ENCODE measurements around the gene PYHIN1.

The PYHIN1 gene

GRCh38 chr1:158931055-158931737 is at the start of gene PYHIN1:
Gene PYHIN1, plus strand, starts transcription at chr1:158931552. Its CDS starts 5,359 bp downstream, at chr1:158936911.
- no peak for DNase-seq

GRCh38 chr1:158893654-158894053 is 37.7 kb upstream of the PYHIN1 start:
- no peak for DNase-seq

GRCh38 chr1:158898722-158899121 is 32.6 kb upstream of the PYHIN1 start:
- DNase-seq = no peak

GRCh38 chr1:158901623-158902022 is 29.7 kb upstream of the PYHIN1 start:
- no peak for DNase-seq

GRCh38 chr1:158916085-158916484 is 15.3 kb upstream of the PYHIN1 start:
- DNase-seq = no peak

DNA sequence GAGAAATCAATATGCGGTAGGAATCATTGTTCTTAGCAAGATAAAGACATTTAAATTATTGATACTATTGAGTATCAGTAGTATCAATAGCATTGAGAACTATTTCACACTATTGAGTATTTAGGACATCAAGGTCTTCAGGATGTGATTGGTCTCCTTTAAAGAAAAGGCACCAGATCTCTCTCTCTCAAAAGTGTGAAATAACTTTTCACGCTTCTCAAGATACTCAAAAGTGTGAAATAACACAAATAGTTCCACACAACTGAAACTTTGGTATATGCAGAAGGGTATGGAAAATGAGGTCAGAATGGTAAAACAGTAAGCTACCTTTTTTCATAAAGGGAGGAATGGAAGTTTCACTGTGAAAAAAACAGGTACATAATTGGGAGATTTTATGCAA is 6.7 kb upstream of the PYHIN1 start:
- no peak for DNase-seq

GRCh38 chr1:158930504-158930903 is 848 bp upstream of the PYHIN1 start:
- no peak for DNase-seq

DNA sequence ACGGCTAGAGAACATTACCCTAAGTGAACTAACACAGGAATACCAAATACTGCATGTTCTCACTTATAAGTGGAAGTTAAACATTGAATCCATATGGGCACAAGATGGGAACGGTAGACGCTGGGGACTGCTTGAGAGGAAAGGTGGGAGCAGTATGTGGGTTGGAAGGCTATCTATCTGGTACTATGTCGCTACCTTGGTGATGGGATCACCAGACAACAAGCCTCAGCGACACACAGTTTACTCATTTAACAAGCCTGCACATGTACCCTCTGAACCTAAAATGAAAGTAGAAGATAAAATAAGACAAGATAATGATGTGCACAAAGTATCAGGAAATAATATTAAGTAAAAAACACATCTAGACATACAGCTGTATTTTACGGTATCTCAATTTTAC is 819 bp downstream of the PYHIN1 start:
- DNase-seq = no peak

- no peak for DNase-seq
These were observed 2.3 kb downstream of the PYHIN1 start for GRCh38 chr1:158933621-158934020.

DNA sequence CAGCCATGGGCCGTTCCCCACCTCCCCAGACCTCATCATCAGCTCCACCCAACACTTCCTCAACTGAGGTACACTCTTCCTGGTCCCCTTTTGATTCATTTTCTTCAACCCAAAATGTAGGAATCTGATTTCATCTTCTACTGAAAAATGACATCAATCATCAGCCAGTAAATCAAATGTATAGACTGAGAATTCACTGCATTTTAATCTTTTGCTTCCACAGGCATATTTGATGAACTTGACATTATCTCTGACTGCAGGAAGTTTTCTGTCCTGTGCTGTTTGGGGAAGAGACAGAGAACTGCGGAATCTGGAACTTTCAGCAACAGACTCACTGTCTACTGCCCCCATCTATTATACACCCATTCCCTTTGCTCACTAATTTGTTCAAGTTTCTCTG is 7.8 kb downstream of the PYHIN1 start:
- no peak for DNase-seq

- DNase-seq = no peak
These were observed 10.0 kb downstream of the PYHIN1 start for GRCh38 chr1:158941317-158941716.

DNA sequence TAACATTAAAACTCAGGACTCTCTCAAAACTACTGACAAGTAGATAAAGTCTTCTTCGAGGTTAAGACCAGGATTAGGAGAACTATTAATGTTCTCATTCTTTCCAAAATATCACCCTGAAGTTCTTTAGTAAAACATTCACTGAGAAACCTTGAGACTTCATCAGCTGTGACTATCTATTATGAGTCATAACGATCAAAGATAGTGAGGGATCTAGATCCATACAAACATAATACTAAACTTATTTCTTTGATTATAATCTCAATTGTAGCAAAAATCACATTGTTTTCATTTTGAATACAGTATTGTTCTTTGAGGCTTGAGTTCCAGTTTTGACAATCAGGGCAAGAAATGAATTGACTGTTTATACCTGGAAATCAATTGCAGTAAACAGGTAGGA is 11.1 kb downstream of the PYHIN1 start:
- no peak for DNase-seq

GRCh38 chr1:158943059-158943458 is 11.7 kb downstream of the PYHIN1 start:
- no peak for DNase-seq

GRCh38 chr1:158945061-158945460 is 13.7 kb downstream of the PYHIN1 start:
- DNase-seq = no peak

- DNase-seq = no peak
These were observed 15.4 kb downstream of the PYHIN1 start for GRCh38 chr1:158946785-158947184.

GRCh38 chr1:158951956-158952355 is 20.6 kb downstream of the PYHIN1 start:
- DNase-seq = no peak

- no peak for DNase-seq
These were observed 21.1 kb downstream of the PYHIN1 start for GRCh38 chr1:158952416-158952815.

DNA sequence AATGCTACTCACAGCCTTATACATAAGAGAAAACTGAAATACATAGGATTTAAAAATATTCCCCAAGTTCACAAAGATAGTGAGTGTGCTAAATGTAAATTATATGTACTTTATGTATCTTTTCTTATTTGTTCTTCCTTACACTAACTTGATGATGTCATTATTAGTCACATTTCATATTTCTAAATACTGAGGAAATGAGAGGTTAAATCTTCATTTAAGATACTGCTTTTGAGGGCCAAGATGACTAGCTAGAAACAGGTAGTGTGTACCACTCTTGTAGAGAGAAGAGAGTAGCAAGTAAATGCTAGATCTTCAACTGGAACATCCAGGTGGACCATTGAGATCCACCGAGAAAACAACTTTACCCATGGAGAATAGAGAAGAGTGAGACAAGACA is 29.8 kb downstream of the PYHIN1 start:
- DNase-seq = no peak

- DNase-seq = no peak
These were observed 31.6 kb downstream of the PYHIN1 start for GRCh38 chr1:158962983-158963382.

- DNase-seq = no peak
These were observed 37.8 kb downstream of the PYHIN1 start for GRCh38 chr1:158969166-158969565.

- DNase-seq = no peak
These were observed 38.5 kb downstream of the PYHIN1 start for GRCh38 chr1:158969855-158970254.

GRCh38 chr1:158972841-158973240 is 41.5 kb downstream of the PYHIN1 start:
- DNase-seq = no peak

DNA sequence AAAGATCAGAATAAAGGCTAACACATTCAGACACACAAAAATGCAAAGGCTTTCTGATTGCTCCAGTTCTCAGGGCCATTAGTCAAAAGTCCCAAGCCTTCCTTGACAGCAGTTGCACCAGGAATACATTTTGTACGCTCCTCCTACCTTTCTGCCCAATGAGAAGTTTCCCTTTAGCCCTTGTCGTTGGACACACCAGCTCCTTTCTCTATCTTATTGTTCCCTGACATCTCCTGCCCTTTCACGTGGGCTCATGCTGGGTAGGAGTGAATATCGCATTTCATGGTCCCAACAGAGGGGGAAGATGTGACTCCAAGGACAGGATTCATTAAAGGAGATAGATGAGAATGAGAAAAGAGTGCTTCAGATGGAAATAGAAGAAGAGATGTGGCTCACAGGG is 44.9 kb downstream of the PYHIN1 start:
- DNase-seq = no peak

- no peak for DNase-seq
These were observed 47.4 kb downstream of the PYHIN1 start for GRCh38 chr1:158978730-158979129.

GRCh38 chr1:158979229-158979628 is 47.9 kb downstream of the PYHIN1 start:
- no peak for DNase-seq

Measured in cerebellar nuclear complex (tissue), 1 donor.